Caki2 (cell line): ENCODE data around the gene TANC2. TPM values are rescaled to one million over a fixed set of nuclear protein-coding genes. Genes with fewer than 3 reads are reported as not detected.
"Not testable (repeated sequence)": the region's sequence is repeated elsewhere in the genome, so short reads cannot be mapped to it uniquely, and the experiment has no call there.

Experiments used
- DNase-seq: peaks from one replicate; pipeline ENCODE4 v3.0.0-alpha.2; 2015; ENCODE audit warnings: low read depth
- in situ Hi-C: cut with HindIII; loops from 2 replicates; pipeline ENCODE4 v1.10.0; 2016; ENCODE audit warnings: low sequenced_read_pairs, low pct_unique_long_range_greater_than_20kb, mixed read lengths
- total RNA-seq: library from RNA; depleted of rRNA; stranded (reverse); fragments of >200 nt; shearing (Covaris generic); gene quantifications from 2 replicates; pipeline ENCODE4 v1.2.3, GENCODE V29; 2014; ENCODE audit warnings: low replicate concordance

TANC2 gene
- total RNA-seq, 1 experiment from 2014 or later: 4.8 TPM

- no peak for DNase-seq
- in situ Hi-C loops: no loop called here
These were observed 16.0 kb upstream of the TANC2 start for GRCh38 chr17:62950067-62950466.

GRCh38 chr17:62955841-62956352 lies 10.1 kb upstream of the TANC2 start:
- DNase-seq: no peak
- in situ Hi-C loops: no loop called here

GRCh38 chr17:62963296-62963695 lies 2.7 kb upstream of the TANC2 start:
- DNase-seq: no peak
- in situ Hi-C loops: no loop called here

GRCh38 chr17:62964506-62964905 lies 1.5 kb upstream of the TANC2 start:
- no peak for DNase-seq
- in situ Hi-C loops: no loop called here

- DNase-seq: no peak
- in situ Hi-C loops: no loop called here
These were observed 805 bp upstream of the TANC2 start for GRCh38 chr17:62965174-62965685.

GRCh38 chr17:62966426-62967204 lies 580 bp downstream of the TANC2 start:
- no peak for DNase-seq
- in situ Hi-C loops: no loop called here

- in situ Hi-C loops: no loop called here
- DNase-seq: no peak
These were observed 1.1 kb downstream of the TANC2 start for GRCh38 chr17:62967205-62967529.

- peak; percentile 84 for DNase-seq
- in situ Hi-C loops: no loop called here
These were observed 2.4 kb downstream of the TANC2 start for GRCh38 chr17:62968445-62968923.

- in situ Hi-C loops: no loop called here
- no peak for DNase-seq
These were observed 4.6 kb downstream of the TANC2 start for GRCh38 chr17:62970610-62971009.

- in situ Hi-C loops: no loop called here
- DNase-seq: no peak
These were observed 5.8 kb downstream of the TANC2 start for GRCh38 chr17:62971853-62972252.

- in situ Hi-C loops: no loop called here
- DNase-seq: no peak
These were observed 8.8 kb downstream of the TANC2 start for GRCh38 chr17:62974788-62975187.

- DNase-seq: no peak
- in situ Hi-C loops: no loop called here
These were observed 9.2 kb downstream of the TANC2 start for GRCh38 chr17:62975206-62975605.

- in situ Hi-C loops, DNase-seq: not testable (repeated sequence)
These were observed 10.7 kb downstream of the TANC2 start for GRCh38 chr17:62976643-62977231.

GRCh38 chr17:62980842-62981241 lies 14.8 kb downstream of the TANC2 start:
- no peak for DNase-seq
- in situ Hi-C loops: no loop called here

- DNase-seq: no peak
These were observed 15.9 kb downstream of the TANC2 start for GRCh38 chr17:62981933-62982332.

GRCh38 chr17:62984801-62985200 lies 18.8 kb downstream of the TANC2 start:
- in situ Hi-C loops: no loop called here
- DNase-seq: no peak

More at GRCh38 chr17:62981933-62982332, 15.9 kb downstream of the TANC2 start:
- in situ Hi-C loops: no loop called here

- in situ Hi-C loops: no loop called here
- no peak for DNase-seq
These were observed 20.5 kb downstream of the TANC2 start for GRCh38 chr17:62986549-62986948.

- no peak for DNase-seq
- in situ Hi-C loops: no loop called here
These were observed 21.1 kb downstream of the TANC2 start for GRCh38 chr17:62987136-62987535.

GRCh38 chr17:62989501-62989900 lies 23.5 kb downstream of the TANC2 start:
- in situ Hi-C loops: no loop called here
- DNase-seq: no peak
